Mucosa of stomach (tissue), 1 donor: ENCODE data around the gene TEX26.

Source experiments
- H3K27me3 ChIP-seq: one replicate; pipeline ENCODE4 v1.7.0; 2013; ENCODE audit warnings: mild to moderate bottlenecking, low read length; ENCODE audit not compliant: control insufficient read depth, insufficient read depth
- H3K36me3 ChIP-seq: one replicate; pipeline ENCODE4 v1.7.0; 2013; ENCODE audit warnings: low read length; ENCODE audit not compliant: control insufficient read depth, insufficient read depth
- H3K4me1 ChIP-seq: one replicate; pipeline ENCODE4 v1.7.0; 2013; ENCODE audit warnings: mild to moderate bottlenecking, low read length; ENCODE audit not compliant: control insufficient read depth, insufficient read depth
- H3K4me3 ChIP-seq: one replicate; pipeline ENCODE4 v1.7.0; 2013; ENCODE audit warnings: low read length
- H3K9ac ChIP-seq: one replicate; pipeline ENCODE4 v1.7.0; 2013; ENCODE audit warnings: mild to moderate bottlenecking, low read length, moderate library complexity
- H3K9me3 ChIP-seq: one replicate; pipeline ENCODE4 v1.7.0; 2013; ENCODE audit warnings: mild to moderate bottlenecking, low read length, moderate library complexity; ENCODE audit not compliant: control insufficient read depth
- donor health status: Pancreatic carcinoma.

Gene TEX26

DNA sequence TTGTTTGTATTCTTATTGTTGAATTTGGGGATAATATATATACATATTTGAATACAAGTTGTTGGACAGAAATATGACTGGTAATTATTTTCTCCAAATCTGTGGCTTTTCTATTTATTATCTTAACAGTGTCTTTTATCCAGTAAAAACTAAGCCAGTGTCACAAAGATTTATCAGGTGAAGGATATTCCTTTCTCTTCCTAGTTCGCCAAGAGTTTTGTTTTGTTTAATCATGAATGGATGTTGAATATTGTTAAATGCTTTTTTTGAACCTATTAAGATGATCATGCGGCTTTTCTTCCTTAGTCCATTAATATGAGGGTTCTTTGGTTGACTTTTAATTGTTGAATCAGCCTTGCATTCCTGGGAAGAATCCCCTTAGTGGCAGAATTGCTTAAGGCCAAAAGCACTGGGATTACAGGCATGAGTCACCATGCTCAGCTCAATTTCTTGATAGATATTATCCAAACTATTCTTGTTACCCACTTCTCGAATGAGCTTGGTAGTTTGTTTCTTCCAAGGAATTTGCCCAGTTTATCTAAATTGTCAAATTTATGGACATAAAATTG, 53.3 kb downstream of the TEX26 start:
- Histone ChIP-seq H3K9ac (no peak overlapping the region), H3K4me1 (no peaks in the 10 kb centered on the region), H3K4me3 (no peak overlapping the region), H3K36me3 (no peaks in the 10 kb centered on the region), H3K27me3 (no peaks in the 10 kb centered on the region), H3K9me3 (no peaks in the 10 kb centered on the region)

DNA sequence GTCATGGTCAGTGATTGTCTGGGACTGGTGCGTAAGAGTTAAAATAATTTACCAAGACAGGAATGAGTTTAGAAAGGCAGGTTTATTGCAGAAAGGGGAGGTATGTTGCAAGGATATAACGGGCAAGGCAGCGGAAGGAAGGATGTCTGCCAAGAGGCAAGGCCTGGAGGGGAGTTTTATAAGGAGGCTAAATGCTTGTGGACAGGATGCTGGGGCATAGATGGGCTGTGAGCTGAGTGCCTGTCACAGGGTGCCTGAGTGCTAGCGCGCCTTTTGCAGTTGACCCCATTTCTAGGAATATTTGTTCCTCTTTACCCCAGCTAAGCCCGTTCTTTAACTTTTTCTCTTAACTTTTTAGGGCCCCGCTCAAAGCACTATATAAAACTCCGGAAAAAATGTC, 58.7 kb downstream of the TEX26 start:
- no peak overlapping the region for H3K4me3 ChIP-seq
- H3K36me3 ChIP-seq = no peaks in the 10 kb centered on the region
- no peak overlapping the region for H3K9ac ChIP-seq

DNA sequence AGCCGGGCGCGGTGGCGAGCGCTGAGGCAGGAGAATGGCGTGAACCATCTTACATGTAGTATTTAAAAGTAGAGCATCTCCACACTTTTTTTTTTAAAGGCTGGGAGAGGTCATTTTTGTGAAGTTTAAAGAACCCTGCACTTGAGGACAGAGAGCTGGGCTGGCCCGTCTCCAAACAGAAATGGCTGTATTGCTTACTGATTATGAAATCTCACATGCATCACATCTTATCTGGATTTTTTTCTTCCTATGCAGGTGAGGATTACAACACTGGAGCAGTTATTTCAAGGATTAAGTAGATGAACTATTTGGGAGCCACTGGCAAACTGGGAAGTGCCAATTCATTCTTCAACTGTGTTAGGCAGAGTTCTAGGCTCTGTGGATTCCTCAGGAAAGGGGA, 59.5 kb downstream of the TEX26 start:
- no peaks in the 10 kb centered on the region for H3K9me3 ChIP-seq
- no peaks in the 10 kb centered on the region for H3K36me3 ChIP-seq
- no peak overlapping the region for H3K9ac ChIP-seq
- H3K27me3 ChIP-seq = no peaks in the 10 kb centered on the region
- no peaks in the 10 kb centered on the region for H3K4me1 ChIP-seq
- no peak overlapping the region for H3K4me3 ChIP-seq

More for the DNA sequence above, 58.7 kb downstream of the TEX26 start:
- no peaks in the 10 kb centered on the region for H3K4me1 ChIP-seq
- no peaks in the 10 kb centered on the region for H3K9me3 ChIP-seq
- H3K27me3 ChIP-seq = no peaks in the 10 kb centered on the region

DNA sequence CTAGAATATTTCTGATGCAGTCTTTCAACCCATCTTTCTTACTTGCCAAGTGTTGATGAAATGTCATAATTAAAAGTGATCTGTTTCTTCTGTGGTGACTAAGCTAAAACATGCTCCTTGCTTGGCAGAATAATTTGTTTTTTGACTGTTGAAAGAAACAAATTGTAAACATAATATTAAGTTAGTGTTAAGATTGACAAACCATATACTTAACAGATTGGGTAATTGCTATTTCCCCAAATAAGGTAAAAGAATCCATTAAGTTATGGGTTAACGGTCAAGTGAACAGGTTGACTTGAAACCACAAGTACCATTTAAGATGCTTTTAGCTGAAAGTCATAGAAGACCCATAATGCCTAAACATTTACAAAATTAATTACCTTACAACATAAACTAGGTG, 62.9 kb downstream of the TEX26 start:
- no peak overlapping the region for H3K4me3 ChIP-seq
- H3K9me3 ChIP-seq = no peaks in the 10 kb centered on the region
- H3K36me3 ChIP-seq = no peaks in the 10 kb centered on the region
- no peaks in the 10 kb centered on the region for H3K4me1 ChIP-seq
- H3K9ac ChIP-seq = no peak overlapping the region
- no peaks in the 10 kb centered on the region for H3K27me3 ChIP-seq

DNA sequence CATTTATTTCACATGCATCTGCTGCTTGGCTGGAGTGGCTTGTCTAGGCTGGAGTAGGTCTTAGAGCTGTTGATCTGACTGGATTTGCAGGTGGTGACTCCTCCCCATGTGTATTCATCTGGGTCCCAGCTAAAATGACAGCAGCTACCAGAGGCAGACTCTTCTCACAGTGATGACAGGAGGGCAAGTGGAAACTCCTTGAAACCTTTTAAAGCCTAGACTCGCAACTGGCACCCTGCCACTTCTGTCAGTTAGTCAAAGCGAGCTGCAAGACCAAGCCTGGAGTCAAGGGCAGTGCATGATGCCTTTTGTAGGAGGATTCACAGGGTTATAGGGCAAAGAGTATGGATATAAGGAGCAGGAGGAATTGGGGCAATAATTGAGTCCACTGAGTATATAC, 65.2 kb downstream of the TEX26 start:
- no peaks in the 10 kb centered on the region for H3K9me3 ChIP-seq
- no peak overlapping the region for H3K4me3 ChIP-seq

DNA sequence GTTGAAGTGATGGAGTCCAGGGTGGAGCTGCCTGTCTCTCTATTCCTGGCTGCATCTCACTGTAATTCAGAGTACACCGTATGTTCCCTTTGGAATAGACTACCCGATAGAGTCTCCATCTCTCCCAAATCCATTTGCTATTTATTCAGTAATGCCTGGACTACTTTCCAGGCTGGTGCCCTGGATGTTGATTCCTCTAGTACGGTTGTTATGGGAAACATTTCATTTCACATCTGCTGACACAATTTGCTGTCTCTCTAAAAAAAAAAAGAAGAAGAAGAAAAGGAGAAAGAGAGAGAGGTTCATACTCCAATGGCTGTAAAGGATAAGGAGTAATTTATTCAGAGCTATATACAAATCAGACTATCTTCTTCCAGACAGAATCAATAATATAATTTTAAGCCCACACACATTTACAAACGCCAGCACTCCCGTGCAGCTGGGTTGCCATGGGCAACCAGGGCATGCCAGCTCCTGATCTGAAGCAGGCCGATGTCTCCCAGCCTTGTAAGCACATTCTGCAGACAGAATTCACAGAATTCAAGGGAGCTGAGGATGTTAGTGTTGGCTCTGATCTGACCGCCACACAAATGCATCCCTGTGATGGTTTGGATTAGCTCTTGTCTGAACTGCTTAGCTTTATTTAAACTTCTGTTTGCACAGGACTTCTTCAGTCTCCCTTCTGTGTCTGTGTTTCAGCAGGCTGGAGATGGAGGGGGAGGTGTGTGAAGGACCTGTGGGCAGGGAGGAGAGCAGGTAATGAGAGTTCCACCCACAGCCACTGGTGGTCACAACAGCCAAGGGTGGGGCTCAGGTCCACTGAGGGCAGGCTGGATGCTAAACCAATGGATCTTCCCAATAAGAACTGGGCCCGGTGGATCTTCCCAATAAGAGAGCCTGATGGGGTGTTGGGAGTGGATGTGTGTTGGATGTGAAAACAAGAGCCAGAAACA, 66.0 kb downstream of the TEX26 start:
- Histone ChIP-seq H3K36me3 (no peaks in the 10 kb centered on the region), H3K27me3 (no peaks in the 10 kb centered on the region), H3K4me3 (no peak overlapping the region), H3K9ac (no peak overlapping the region), H3K9me3 (no peaks in the 10 kb centered on the region), H3K4me1 (no peaks in the 10 kb centered on the region)

More for the DNA sequence above, 65.2 kb downstream of the TEX26 start:
- H3K36me3 ChIP-seq = no peaks in the 10 kb centered on the region
- no peaks in the 10 kb centered on the region for H3K4me1 ChIP-seq
- H3K9ac ChIP-seq = no peak overlapping the region
- no peaks in the 10 kb centered on the region for H3K27me3 ChIP-seq

DNA sequence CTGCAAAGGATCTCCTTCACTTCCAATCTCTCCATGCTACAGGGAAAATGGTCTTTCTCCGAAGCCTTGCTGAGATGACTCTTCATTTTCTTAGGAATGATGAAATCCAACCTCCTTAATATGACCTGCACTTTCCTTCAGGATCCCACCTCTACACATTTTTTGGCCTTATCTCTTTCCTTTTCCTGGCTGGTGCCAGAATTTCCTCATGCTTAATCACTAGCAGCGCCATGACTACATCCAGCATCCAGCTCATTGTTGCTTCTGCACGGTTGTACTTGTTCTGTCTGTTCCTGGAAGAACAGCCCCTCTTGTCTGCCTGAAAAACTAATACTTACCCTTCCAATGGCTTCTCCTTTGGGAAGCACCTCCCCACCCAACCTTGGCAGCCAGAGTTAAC, 68.4 kb downstream of the TEX26 start:
- Histone ChIP-seq H3K27me3 (no peaks in the 10 kb centered on the region), H3K4me1 (no peaks in the 10 kb centered on the region), H3K4me3 (no peak overlapping the region), H3K9me3 (no peaks in the 10 kb centered on the region), H3K36me3 (no peaks in the 10 kb centered on the region), H3K9ac (no peak overlapping the region)

DNA sequence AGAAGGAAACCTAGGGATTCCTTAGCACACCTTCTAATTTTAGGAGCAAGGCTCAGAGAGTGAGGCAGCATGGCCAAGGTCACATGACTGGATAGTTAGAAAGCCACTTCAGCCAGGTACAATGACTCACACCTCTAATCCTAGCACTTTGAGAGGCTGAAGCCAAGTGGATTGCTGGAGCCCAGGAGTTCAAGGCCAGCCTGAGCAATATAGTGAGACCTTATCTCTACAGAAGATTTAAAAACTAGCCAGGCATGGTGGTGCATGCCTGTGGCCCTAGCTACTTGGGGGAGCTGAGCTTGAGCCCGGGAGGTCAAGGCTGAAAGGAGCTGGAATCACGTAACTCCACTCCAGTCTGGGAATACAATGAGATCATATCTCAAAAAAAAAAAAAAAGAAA, 69.2 kb downstream of the TEX26 start:
- no peaks in the 10 kb centered on the region for H3K4me1 ChIP-seq
- no peak overlapping the region for H3K9ac ChIP-seq
- H3K27me3 ChIP-seq = no peaks in the 10 kb centered on the region
- no peak overlapping the region for H3K4me3 ChIP-seq
- no peaks in the 10 kb centered on the region for H3K9me3 ChIP-seq
- no peaks in the 10 kb centered on the region for H3K36me3 ChIP-seq

DNA sequence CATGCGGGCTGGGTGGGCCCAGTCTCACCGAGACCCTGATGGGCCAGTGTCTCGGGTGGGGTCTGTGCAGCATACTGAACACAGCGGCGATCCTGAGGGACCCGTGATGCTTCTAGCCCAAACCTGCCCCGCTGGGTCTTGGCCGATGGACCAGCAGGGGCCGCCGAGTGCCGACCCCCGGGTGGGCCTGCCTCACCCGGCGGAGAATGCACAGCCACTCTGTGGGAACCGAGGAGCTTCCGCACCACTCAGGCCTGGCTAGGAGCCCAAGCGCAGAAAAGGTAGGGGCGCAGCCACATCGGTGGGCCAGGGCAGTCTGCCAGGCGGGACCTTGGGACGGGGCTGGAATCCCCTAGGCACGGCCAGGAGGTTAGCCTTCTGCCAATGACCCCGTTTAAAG, 72.6 kb downstream of the TEX26 start:
- H3K9ac ChIP-seq = no peak overlapping the region
- no peaks in the 10 kb centered on the region for H3K9me3 ChIP-seq
- H3K4me3 ChIP-seq = no peak overlapping the region
- no peaks in the 10 kb centered on the region for H3K36me3 ChIP-seq
- no peaks in the 10 kb centered on the region for H3K4me1 ChIP-seq
- H3K27me3 ChIP-seq = no peaks in the 10 kb centered on the region

DNA sequence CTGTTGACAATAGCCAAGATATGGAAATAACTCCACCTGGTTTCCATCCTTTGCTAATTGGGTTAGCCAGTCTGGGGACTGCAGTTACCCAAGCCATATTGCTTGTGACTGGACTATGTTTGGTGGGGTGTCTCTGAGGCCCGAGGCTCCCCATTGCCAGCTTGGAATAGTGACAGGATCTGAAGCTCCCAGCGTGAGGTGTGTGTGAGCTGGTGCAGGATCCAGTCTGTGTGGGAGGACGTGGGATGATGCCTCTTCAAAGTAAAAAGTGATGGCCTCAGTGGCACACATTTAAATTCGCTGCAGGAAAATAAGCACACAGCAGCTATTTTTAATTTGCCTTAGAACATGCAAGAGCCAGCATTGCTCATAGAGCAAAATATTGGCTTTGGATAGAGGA, 75.0 kb downstream of the TEX26 start:
- Histone ChIP-seq H3K36me3 (no peaks in the 10 kb centered on the region), H3K9me3 (no peaks in the 10 kb centered on the region), H3K4me1 (no peaks in the 10 kb centered on the region), H3K27me3 (no peaks in the 10 kb centered on the region), H3K4me3 (no peak overlapping the region), H3K9ac (no peak overlapping the region)

DNA sequence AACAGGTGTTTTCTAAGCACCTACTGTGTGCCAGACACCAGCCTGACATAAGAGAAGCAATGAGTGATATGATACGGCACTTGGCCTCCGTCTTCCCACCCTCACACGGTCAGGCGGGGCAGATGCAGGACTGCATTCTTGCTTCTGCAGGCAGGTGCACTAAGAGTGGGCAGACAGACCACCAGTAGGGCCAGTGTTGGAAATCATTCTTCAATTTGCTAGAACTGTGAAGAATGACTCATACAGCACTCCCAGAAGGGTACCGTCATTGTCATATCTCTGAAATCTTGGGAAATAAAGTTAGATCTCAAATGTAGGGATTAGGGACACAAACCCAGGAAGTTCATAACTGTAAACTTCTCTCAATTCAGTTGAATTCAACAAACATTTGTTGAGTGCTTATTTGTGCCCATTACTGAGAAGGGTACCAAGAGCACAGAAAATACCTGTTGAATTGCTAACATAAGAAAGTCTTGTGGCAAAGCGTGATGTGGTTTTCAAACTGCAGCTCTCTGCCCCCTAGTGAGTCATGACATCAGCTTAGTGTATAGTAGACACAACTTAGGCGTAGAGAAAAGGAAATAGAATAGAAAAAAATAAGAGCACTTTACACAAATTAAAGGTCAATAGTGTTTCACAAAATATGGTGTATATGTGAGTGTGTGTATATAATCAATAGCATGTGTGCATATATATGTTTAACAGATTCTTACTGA, 76.1 kb downstream of the TEX26 start:
- Histone ChIP-seq H3K36me3 (no peaks in the 10 kb centered on the region), H3K9ac (no peak overlapping the region), H3K4me3 (no peak overlapping the region), H3K9me3 (no peaks in the 10 kb centered on the region), H3K27me3 (no peaks in the 10 kb centered on the region), H3K4me1 (no peaks in the 10 kb centered on the region)

DNA sequence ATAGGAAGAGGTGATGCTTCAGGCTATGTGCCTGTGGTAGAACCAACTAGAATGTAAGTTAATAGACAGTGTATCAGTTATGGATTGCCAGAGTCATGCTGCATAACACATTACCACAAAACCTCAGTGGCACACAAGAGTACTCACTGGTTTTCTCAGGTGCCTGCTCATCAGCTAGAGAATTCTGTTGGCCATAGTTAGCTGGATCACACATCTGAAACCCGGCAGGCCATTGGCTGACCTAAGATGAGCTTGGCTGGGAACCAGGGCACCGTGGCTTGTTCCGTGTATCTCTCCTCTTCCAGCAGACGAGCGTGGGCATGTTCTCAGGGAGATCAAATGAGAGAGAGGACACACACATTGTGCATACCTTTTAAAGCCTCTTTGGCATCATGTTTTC, 76.7 kb downstream of the TEX26 start:
- Histone ChIP-seq H3K27me3 (no peaks in the 10 kb centered on the region), H3K36me3 (no peaks in the 10 kb centered on the region), H3K4me1 (no peaks in the 10 kb centered on the region), H3K4me3 (no peak overlapping the region), H3K9me3 (no peaks in the 10 kb centered on the region), H3K9ac (no peak overlapping the region)
